CD8-positive, alpha-beta memory T cell (primary cell): Measurements from ENCODE around the gene CFAP57. TPM values are rescaled to one million over a fixed set of nuclear protein-coding genes. Genes with fewer than 3 reads are reported as not detected.

Source experiments
- CTCF ChIA-PET: fragments of 350-600 bp; sonication (Branson Sonifier 250); formaldehyde crosslinking; loops from one replicate; lab custom pipeline; 2021; ENCODE audit warnings: antibody characterized with exemption; lab: Charles Lee
- POLR2A ChIA-PET: fragments of 350-600 bp; sonication (Branson Sonifier 250); formaldehyde crosslinking; loops from one replicate; lab custom pipeline; 2021; ENCODE audit warnings: antibody characterized with exemption; lab: Charles Lee
- DNase-seq, 5 donors: peaks; one replicate each; pipeline versions ENCODE4 v3.0.0 to v3.0.0-alpha.2; 2020 to 2022; ENCODE audit warnings: mixed read lengths in 1 of 5
- H3K27ac ChIP-seq: one replicate; pipeline ENCODE4 v1.7.0; 2013; ENCODE audit warnings: low read depth, mild to moderate bottlenecking, low read length, moderate library complexity
- H3K27me3 ChIP-seq: 2 replicates; pipeline ENCODE4 v1.7.0; 2013; ENCODE audit warnings: low read length, mild to moderate bottlenecking; ENCODE audit not compliant: insufficient read depth, poor library complexity, severe bottlenecking
- H3K36me3 ChIP-seq: 2 replicates; pipeline ENCODE4 v1.7.0; 2013; ENCODE audit warnings: mild to moderate bottlenecking, low read length, moderate library complexity; ENCODE audit not compliant: insufficient read depth
- H3K4me1 ChIP-seq: 2 replicates; pipeline ENCODE4 v1.7.0; 2013; ENCODE audit warnings: mild to moderate bottlenecking, low read length, moderate library complexity; ENCODE audit not compliant: insufficient read depth
- H3K4me3 ChIP-seq: 2 replicates; pipeline ENCODE4 v1.7.0; 2013; ENCODE audit warnings: mild to moderate bottlenecking, low read length
- H3K9me3 ChIP-seq: 2 replicates; pipeline ENCODE4 v1.7.0; 2013; ENCODE audit warnings: mild to moderate bottlenecking, low read length
- H3K27ac Mint-ChIP-seq, 8 donors: one replicate each; pipeline ENCODE4 v1.8.0; 2020 to 2021; ENCODE audit warnings: mixed read lengths in 8 of 8, mild to moderate bottlenecking in 6 of 8, inconsistent platforms in 3 of 8, moderate library complexity in 3 of 8
- H3K27me3 Mint-ChIP-seq, 2 donors: one replicate each; pipeline ENCODE4 v1.8.0; 2020 to 2021; ENCODE audit warnings: mixed read lengths in 2 of 2, mild to moderate bottlenecking in 1 of 2, moderate library complexity in 1 of 2
- H3K36me3 Mint-ChIP-seq, 3 donors: one replicate each; pipeline ENCODE4 v1.8.0; 2020 to 2021; ENCODE audit warnings: mixed read lengths in 3 of 3, inconsistent platforms in 1 of 3, mild to moderate bottlenecking in 1 of 3
- H3K4me1 Mint-ChIP-seq, 3 donors: one replicate each; pipeline ENCODE4 v1.8.0; 2020 to 2021; ENCODE audit warnings: mixed read lengths in 3 of 3, inconsistent platforms in 1 of 3, mild to moderate bottlenecking in 1 of 3
- H3K4me3 Mint-ChIP-seq, 7 donors: one replicate each; pipeline ENCODE4 v1.8.0; 2020 to 2021; ENCODE audit warnings: mixed read lengths in 7 of 7, mild to moderate bottlenecking in 6 of 7, moderate library complexity in 4 of 7, inconsistent platforms in 2 of 7
- H3K9me3 Mint-ChIP-seq, 5 donors: one replicate each; pipeline ENCODE4 v1.8.0; 2020 to 2022; ENCODE audit warnings: mixed read lengths in 5 of 5, mild to moderate bottlenecking in 3 of 5, moderate library complexity in 2 of 5, inconsistent platforms in 1 of 5
- polyA plus RNA-seq: library from polyadenylated mRNA; unstranded; fragments of 300-500 nt; fragmentation: Illumina TruSeq; gene quantifications from one replicate; pipeline ENCODE4 v1.2.3, GENCODE V29; 2021
- total RNA-seq, 2 experiments: library from RNA; stranded (reverse); gene quantifications; one replicate each; pipeline ENCODE4 v1.2.3, GENCODE V29; 2021

CFAP57 gene
- total and polyA plus RNA-seq, 3 experiments from 2014 or later, result 0.26 to 0.33 TPM; not detected in 1

DNA sequence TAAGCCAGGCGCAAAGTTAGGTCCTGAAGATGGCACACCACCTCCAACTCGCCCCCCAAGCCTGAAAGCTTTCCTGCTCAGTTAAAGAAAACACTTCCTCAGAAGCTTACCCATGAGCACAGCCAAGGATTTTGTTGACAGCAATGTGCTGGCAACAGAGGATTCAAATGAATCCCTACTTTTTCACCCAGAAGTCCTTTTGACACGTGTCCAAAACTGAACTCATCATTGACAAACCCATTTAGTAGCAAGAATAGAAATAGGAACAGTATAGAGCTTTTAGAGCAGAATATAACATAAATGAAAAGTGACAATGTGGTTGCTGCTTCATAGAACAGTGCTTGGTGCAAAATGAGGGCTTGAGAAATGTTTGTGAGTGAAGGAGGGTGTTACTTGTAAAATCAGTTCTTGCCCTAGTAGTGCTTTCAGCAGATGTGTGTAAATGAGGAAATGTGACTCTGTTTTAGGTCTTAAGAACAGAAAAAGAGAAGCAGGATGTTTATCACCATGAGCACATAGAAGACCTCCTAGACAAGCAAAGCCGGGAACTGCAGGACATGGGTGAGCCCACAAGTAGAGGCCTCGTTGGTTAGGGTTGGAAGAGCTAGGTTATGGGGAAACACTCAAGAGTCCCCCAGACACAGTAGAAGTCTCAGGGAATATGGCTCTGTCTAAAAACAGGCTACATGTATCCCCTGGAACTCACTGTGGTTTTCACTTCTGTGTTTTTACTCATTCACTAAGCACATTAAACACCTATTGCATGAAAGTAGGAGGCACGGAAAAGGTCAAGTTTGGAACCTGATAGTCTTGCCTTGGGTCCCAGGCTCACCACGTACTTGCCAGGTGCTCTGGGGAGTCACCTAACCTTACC lies 49.0 kb downstream of the CFAP57 start:
- Histone ChIP-seq H3K4me1 (no peaks in the 10 kb centered on the region), H3K36me3 (no peaks in the 10 kb centered on the region), H3K9me3 (no peaks in the 10 kb centered on the region), H3K27ac (no peak overlapping the region), H3K27me3 (no peaks in the 10 kb centered on the region), H3K4me3 (no peak overlapping the region)
- H3K27me3 Mint-ChIP-seq, result peaks cover 2 to 14% of the 10 kb centered on the region in 2 donors
- H3K9me3 Mint-ChIP-seq, result no peaks in the 10 kb centered on the region
- CTCF ChIA-PET, result interaction anchor here (1.9 kb wide), 1 partner anchor 193 kb away, joined by 8 read pairs; no protein-coding TSS in a partner anchor
- no peak overlapping the region for H3K4me3 Mint-ChIP-seq
- no peak for DNase-seq
- H3K4me1 Mint-ChIP-seq, result no peaks in the 10 kb centered on the region
- H3K36me3 Mint-ChIP-seq, result no peaks in the 10 kb centered on the region
- no peak overlapping the region for H3K27ac Mint-ChIP-seq
- POLR2A ChIA-PET, result no interaction called here

DNA sequence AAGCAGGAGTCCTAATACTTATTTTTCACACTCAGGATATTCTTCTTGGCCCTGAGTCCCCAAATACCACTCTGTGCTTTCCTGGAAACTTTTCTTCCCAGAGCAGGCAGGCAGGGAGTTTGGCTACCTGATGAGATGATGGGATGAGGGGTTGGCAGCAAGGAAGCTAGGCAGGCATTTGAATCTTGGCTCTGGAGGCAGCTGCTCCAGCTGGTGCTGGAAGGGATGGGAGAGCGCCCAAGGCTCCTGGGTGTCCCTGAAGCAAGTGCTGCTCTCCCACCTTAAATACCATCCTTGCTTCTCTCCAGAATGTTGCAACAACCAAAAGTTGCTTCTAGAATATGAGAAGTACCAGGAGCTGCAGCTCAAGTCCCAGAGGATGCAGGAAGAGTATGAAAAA lies 49.7 kb downstream of the CFAP57 start:
- Histone ChIP-seq H3K27me3 (no peaks in the 10 kb centered on the region), H3K27ac (no peak overlapping the region), H3K4me3 (no peak overlapping the region), H3K4me1 (no peaks in the 10 kb centered on the region), H3K36me3 (no peaks in the 10 kb centered on the region), H3K9me3 (no peaks in the 10 kb centered on the region)
- CTCF ChIA-PET, result interaction anchor here (1.9 kb wide), 1 partner anchor 193 kb away, joined by 8 read pairs; no protein-coding TSS in a partner anchor
- H3K4me1 Mint-ChIP-seq, result no peaks in the 10 kb centered on the region
- peaks cover 0 to 9% of the 10 kb centered on the region in 2 donors for H3K27me3 Mint-ChIP-seq
- no peak for DNase-seq
- no peak overlapping the region for H3K27ac Mint-ChIP-seq
- POLR2A ChIA-PET, result no interaction called here
- H3K4me3 Mint-ChIP-seq, result no peak overlapping the region
- no peaks in the 10 kb centered on the region for H3K9me3 Mint-ChIP-seq
- H3K36me3 Mint-ChIP-seq, result no peaks in the 10 kb centered on the region

GRCh38 chr1:43222879-43223278 lies 50.7 kb downstream of the CFAP57 start:
- no peak overlapping the region for H3K4me3 ChIP-seq
- no peaks in the 10 kb centered on the region for H3K4me1 ChIP-seq
- POLR2A ChIA-PET, result no interaction called here
- Mint-ChIP-seq H3K27ac (no peak overlapping the region), H3K4me3 (no peak overlapping the region), H3K4me1 (peaks cover 0 to 2% (median 0%) of the 10 kb centered on the region in 3 donors), H3K36me3 (no peaks in the 10 kb centered on the region), H3K9me3 (no peaks in the 10 kb centered on the region), H3K27me3 (peaks cover 3 to 5% of the 10 kb centered on the region in 2 donors)
- H3K27ac ChIP-seq, result no peak overlapping the region
- no peaks in the 10 kb centered on the region for H3K9me3 ChIP-seq
- H3K27me3 ChIP-seq, result no peaks in the 10 kb centered on the region
- no peaks in the 10 kb centered on the region for H3K36me3 ChIP-seq
- CTCF ChIA-PET, result interaction anchor here (1.9 kb wide), 1 partner anchor 192 kb away, joined by 8 read pairs; no protein-coding TSS in a partner anchor
- DNase-seq, result no peak

DNA sequence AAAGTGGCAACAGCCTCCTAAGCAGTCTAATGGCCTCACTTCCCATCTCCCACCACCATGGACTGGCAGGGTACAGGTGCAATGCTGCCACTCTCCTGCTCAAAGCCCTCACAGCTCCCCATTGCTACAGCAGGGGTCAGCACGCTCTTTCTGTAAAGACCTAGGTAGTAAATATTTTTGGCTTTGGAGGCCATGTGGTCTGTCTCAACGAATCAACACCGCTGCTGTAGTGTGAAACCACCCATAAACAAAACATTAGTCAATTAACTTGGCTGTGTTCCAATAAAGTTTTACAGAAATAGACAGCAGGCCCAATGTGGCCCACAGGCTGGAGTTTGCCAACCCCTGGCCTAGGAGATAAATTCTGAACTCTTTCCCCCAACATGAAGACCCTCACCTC lies 53.0 kb downstream of the CFAP57 start:
- H3K4me3 ChIP-seq, result no peak overlapping the region
- Mint-ChIP-seq H3K27me3 (peaks cover 3 to 7% of the 10 kb centered on the region in 2 donors), H3K4me3 (no peak overlapping the region), H3K4me1 (peaks cover 0 to 2% (median 0%) of the 10 kb centered on the region in 3 donors), H3K27ac (no peak overlapping the region), H3K9me3 (no peaks in the 10 kb centered on the region), H3K36me3 (no peaks in the 10 kb centered on the region)
- no peaks in the 10 kb centered on the region for H3K4me1 ChIP-seq
- no peak overlapping the region for H3K27ac ChIP-seq
- no peaks in the 10 kb centered on the region for H3K36me3 ChIP-seq
- DNase-seq, result no peak
- ChIA-PET CTCF (interaction anchor here (8.4 kb wide), 1 partner anchor 189 kb away, joined by 97 read pairs; no protein-coding TSS in a partner anchor), POLR2A (no interaction called here)
- H3K27me3 ChIP-seq, result no peaks in the 10 kb centered on the region
- no peaks in the 10 kb centered on the region for H3K9me3 ChIP-seq

- Mint-ChIP-seq H3K9me3 (no peaks in the 10 kb centered on the region), H3K27ac (peak overlapping the region in 1 of 8 donors; percentile 66)
- CTCF ChIA-PET, result interaction anchor here (0.7 to 8.4 kb wide), 15 partner anchors 10 to 821 kb away, joined by 3 to 97 read pairs (median 3); partner anchors contain the start of genes MED8 and SZT2
Observed at GRCh38 chr1:43227143-43227764, 55.1 kb downstream of the CFAP57 start.

GRCh38 chr1:43229826-43230780 lies 58.0 kb downstream of the CFAP57 start:
- POLR2A ChIA-PET, result no interaction called here
- Histone ChIP-seq H3K4me3 (no peak overlapping the region), H3K27ac (no peak overlapping the region), H3K36me3 (no peaks in the 10 kb centered on the region), H3K27me3 (no peaks in the 10 kb centered on the region), H3K9me3 (no peaks in the 10 kb centered on the region), H3K4me1 (no peaks in the 10 kb centered on the region)
- Mint-ChIP-seq H3K27ac (no peak overlapping the region), H3K4me1 (peaks cover 0 to 2% (median 0%) of the 10 kb centered on the region in 3 donors), H3K27me3 (peaks cover 7% of the 10 kb centered on the region in 2 donors), H3K36me3 (no peaks in the 10 kb centered on the region), H3K4me3 (no peak overlapping the region), H3K9me3 (no peaks in the 10 kb centered on the region)
- CTCF ChIA-PET, result interaction anchor here (8.4 kb wide), 1 partner anchor 184 kb away, joined by 97 read pairs; no protein-coding TSS in a partner anchor
- DNase-seq, result no peak

More at GRCh38 chr1:43227143-43227764, 55.1 kb downstream of the CFAP57 start:
- POLR2A ChIA-PET, result no interaction called here
- no peak overlapping the region for H3K4me3 Mint-ChIP-seq
- no peak overlapping the region for H3K4me3 ChIP-seq
- no peaks in the 10 kb centered on the region for H3K27me3 ChIP-seq
- H3K27me3 Mint-ChIP-seq, result peaks cover 3 to 7% of the 10 kb centered on the region in 2 donors
- peaks cover 0 to 2% (median 0%) of the 10 kb centered on the region in 3 donors for H3K4me1 Mint-ChIP-seq
- peak; percentile 59 to 87 (median 73) for DNase-seq
- H3K9me3 ChIP-seq, result no peaks in the 10 kb centered on the region
- H3K4me1 ChIP-seq, result no peaks in the 10 kb centered on the region
- H3K36me3 Mint-ChIP-seq, result no peaks in the 10 kb centered on the region
- H3K36me3 ChIP-seq, result no peaks in the 10 kb centered on the region
- no peak overlapping the region for H3K27ac ChIP-seq

GRCh38 chr1:43232074-43232473 lies 59.9 kb downstream of the CFAP57 start:
- H3K36me3 ChIP-seq, result no peaks in the 10 kb centered on the region
- no peak overlapping the region for H3K27ac Mint-ChIP-seq
- H3K4me3 ChIP-seq, result no peak overlapping the region
- DNase-seq, result no peak
- peaks cover 6 to 7% of the 10 kb centered on the region in 2 donors for H3K27me3 Mint-ChIP-seq
- H3K4me1 Mint-ChIP-seq, result peaks cover 0 to 1% (median 0%) of the 10 kb centered on the region in 3 donors
- POLR2A ChIA-PET, result no interaction called here
- CTCF ChIA-PET, result no interaction called here
- no peaks in the 10 kb centered on the region for H3K4me1 ChIP-seq
- no peaks in the 10 kb centered on the region for H3K9me3 Mint-ChIP-seq
- H3K9me3 ChIP-seq, result no peaks in the 10 kb centered on the region
- H3K27me3 ChIP-seq, result no peaks in the 10 kb centered on the region
- no peak overlapping the region for H3K27ac ChIP-seq
- H3K4me3 Mint-ChIP-seq, result no peak overlapping the region
- no peaks in the 10 kb centered on the region for H3K36me3 Mint-ChIP-seq
